B cell (primary cell): ENCODE results near the gene DNAH3. TPM values are rescaled to one million over a fixed set of nuclear protein-coding genes. Genes with fewer than 3 reads are reported as not detected.

Source experiments
- ATAC-seq: fragments of 200-7000 bp; cut with Tn5 transposase; one replicate; pipeline ENCODE4 v1.10.0; 2021; ENCODE audit warnings: low read depth, mild to moderate bottlenecking, moderate number of reproducible peaks, moderate library complexity
- CTCF ChIA-PET: fragments of 350-600 bp; sonication (Branson Sonifier 250); formaldehyde crosslinking; loops from one replicate; lab custom pipeline; 2021; ENCODE audit warnings: antibody characterized with exemption, inconsistent platforms; lab: Charles Lee
- POLR2A ChIA-PET: fragments of 350-600 bp; sonication (Branson Sonifier 250); formaldehyde crosslinking; loops from one replicate; lab custom pipeline; 2021; ENCODE audit warnings: antibody characterized with exemption; lab: Charles Lee
- DNase-seq: peaks from one replicate; pipeline ENCODE4 v3.0.0; 2013
- H2AFZ ChIP-seq: 2 replicates; pipeline ENCODE4 v1.6.1; 2012; ENCODE audit warnings: mild to moderate bottlenecking, low read depth, low read length; ENCODE audit not compliant: insufficient read depth, poor library complexity, severe bottlenecking
- H3K27ac ChIP-seq, 2 donors: 1 replicate in 1 of 2; 2 replicates in 1 of 2; pipeline ENCODE4 v1.5.1; 2012 to 2013; ENCODE audit warnings: low read length in 2 of 2, mild to moderate bottlenecking in 2 of 2, moderate library complexity in 1 of 2
- H3K27me3 ChIP-seq, 4 experiments: fragments of 200-600 bp in 1 of 4; sonication (generic) in 1 of 4; replicated peaks in 1 of 4; 1 replicate in 2 of 4; 2 replicates in 2 of 4; pipeline versions ENCODE4 v1.6.1 to v1.7.0; 2013 to 2016; ENCODE audit warnings: low read length in 3 of 4, mild to moderate bottlenecking in 2 of 4, mixed read lengths in 1 of 4, moderate library complexity in 1 of 4; ENCODE audit not compliant: insufficient read depth in 4 of 4, control insufficient read depth in 3 of 4; ENCODE audit errors: control extremely low read depth in 1 of 4
- H3K36me3 ChIP-seq, 2 experiments: replicated peaks in 1 of 2; 1 replicate in 1 of 2; 2 replicates in 1 of 2; pipeline versions ENCODE4 v1.6.1 to v1.7.1; 2013; ENCODE audit warnings: low read length in 1 of 2; ENCODE audit not compliant: insufficient read depth in 2 of 2, control insufficient read depth in 1 of 2; ENCODE audit errors: control extremely low read depth in 1 of 2, extremely low read depth in 1 of 2
- H3K4me1 ChIP-seq, 2 donors: fragments of 200-600 bp in 1 of 2; sonication (generic) in 1 of 2; 1 replicate in 1 of 2; 2 replicates in 1 of 2; pipeline versions ENCODE4 v1.5.1 to v1.6.1; 2013 to 2017; ENCODE audit warnings: low read length in 2 of 2; ENCODE audit not compliant: control insufficient read depth in 2 of 2, insufficient read depth in 2 of 2
- H3K4me2 ChIP-seq: replicated peaks from 2 replicates; pipeline ENCODE3; 2012; ENCODE audit warnings: mild to moderate bottlenecking, low read depth, low read length; ENCODE audit not compliant: poor library complexity, severe bottlenecking
- H3K4me3 ChIP-seq, 5 experiments: fragments of 200-600 bp in 1 of 5; sonication (generic) in 1 of 5; 1 replicate in 3 of 5; 2 replicates in 2 of 5; pipeline versions ENCODE4 v1.5.1 to v1.7.0; 2011 to 2016; ENCODE audit warnings: low read length in 4 of 5, mild to moderate bottlenecking in 4 of 5, low read depth in 2 of 5, control low read depth in 1 of 5, moderate library complexity in 1 of 5; ENCODE audit not compliant: insufficient read depth in 1 of 5; ENCODE audit errors: control extremely low read depth in 1 of 5, extremely low read depth in 1 of 5
- H3K79me2 ChIP-seq: fragments of 200-600 bp; sonication (generic); one replicate; pipeline ENCODE4 v1.6.0; 2016; ENCODE audit warnings: low read length; ENCODE audit not compliant: control insufficient read depth, insufficient read depth
- H3K9ac ChIP-seq: fragments of 200-600 bp; sonication (generic); 2 replicates; pipeline ENCODE4 v1.6.1; 2017; ENCODE audit warnings: mild to moderate bottlenecking, low read length, moderate library complexity
- H3K9me3 ChIP-seq, 3 donors: one replicate each; pipeline versions ENCODE4 v1.6.1 to v1.7.1; 2013; ENCODE audit warnings: low read length in 2 of 3; ENCODE audit not compliant: control insufficient read depth in 2 of 3, insufficient read depth in 1 of 3; ENCODE audit errors: control extremely low read depth in 1 of 3
- H4K20me1 ChIP-seq: 2 replicates; pipeline ENCODE4 v1.6.0; 2012; ENCODE audit warnings: mild to moderate bottlenecking, low read length; ENCODE audit not compliant: insufficient read depth, control insufficient read depth, poor library complexity, severe bottlenecking
- H3K27ac Mint-ChIP-seq: one replicate; pipeline ENCODE4 v1.8.0; 2021; ENCODE audit warnings: mixed read lengths
- H3K27me3 Mint-ChIP-seq: one replicate; pipeline ENCODE4 v1.8.0; 2021; ENCODE audit warnings: mixed read lengths
- H3K4me1 Mint-ChIP-seq: one replicate; pipeline ENCODE4 v1.8.0; 2021; ENCODE audit warnings: mixed read lengths
- H3K4me3 Mint-ChIP-seq: one replicate; pipeline ENCODE4 v1.8.0; 2021; ENCODE audit warnings: mixed read lengths
- H3K9me3 Mint-ChIP-seq: one replicate; pipeline ENCODE4 v1.8.0; 2022; ENCODE audit warnings: mixed read lengths; ENCODE audit not compliant: insufficient read depth
- EZH2 ChIP-seq: IDR thresholded peaks from 2 replicates; pipeline ENCODE4 v1.6.1; 2012; ENCODE audit warnings: borderline replicate concordance, low read depth, mild to moderate bottlenecking, moderate library complexity, low read length; ENCODE audit not compliant: insufficient read depth, poor library complexity, severe bottlenecking
- WGBS: methylation state at CpG from one replicate; pipeline ENCODE4 v1.1.5; 2013; ENCODE audit warnings: missing lambda C conversion rate; ENCODE audit not compliant: insufficient coverage; 5-methylcytosine and 5-hydroxymethylcytosine counted together
- intact Hi-C: fragments of 100-400 bp; cut with micrococcal nuclease; formaldehyde crosslinking; loops from one replicate; pipeline ENCODE4 v1.10.0; 2022
- polyA plus RNA-seq: library from polyadenylated mRNA; depleted of rRNA; stranded (reverse); fragments of >200 nt; gene quantifications from 2 replicates; pipeline ENCODE4 v1.2.3, GENCODE V29; 2012
- total RNA-seq, 2 donors: library from RNA; stranded (reverse); fragments of 120-200 nt in 1 of 2; gene quantifications; 1 replicate in 1 of 2; 2 replicates in 1 of 2; pipeline versions ENCODE4 v1.2.3 to v1.2.4, GENCODE V29; 2013 to 2022
- TF ChIP-seq, protein P1 (sequence below): fragments of 200-600 bp; IDR thresholded peaks from one replicate; pipeline ENCODE4 v1.8.0; 2022; ENCODE audit warnings: antibody characterized with exemption, mild to moderate bottlenecking

DNAH3 gene
- total and polyA plus RNA-seq, 2 donors (not counting 1 experiment from before 2014, with no cell fraction given), result not detected

DNA sequence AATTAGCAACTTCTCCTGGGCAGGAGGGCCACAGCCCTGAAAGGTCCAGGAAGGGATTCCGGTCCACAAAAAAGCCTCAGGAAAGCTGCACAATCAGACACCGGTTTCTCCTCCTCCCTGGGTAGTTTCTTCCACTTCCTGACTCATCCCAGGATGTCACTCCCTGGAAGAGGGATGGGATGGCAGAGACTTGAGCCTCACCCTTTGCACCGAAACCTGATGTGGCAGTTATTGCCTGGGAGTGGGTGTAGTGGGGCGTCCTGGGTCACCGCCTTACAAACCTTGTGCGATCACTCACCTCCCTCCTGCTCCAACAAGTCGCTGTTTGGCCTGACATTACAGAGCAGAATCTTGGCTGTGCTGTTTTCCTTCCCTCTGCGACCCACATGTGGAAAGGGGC lies 179.2 kb downstream of the DNAH3 start:
- Mint-ChIP-seq H3K9me3 (no peaks in the 10 kb centered on the region), H3K4me3 (no peak overlapping the region), H3K27me3 (peaks cover 17% of the 10 kb centered on the region), H3K4me1 (no peaks in the 10 kb centered on the region), H3K27ac (no peak overlapping the region)
- ATAC-seq (no peak), DNase-seq (no peak)
- Histone ChIP-seq H3K4me3 (no peak overlapping the region), H3K27ac (no peak overlapping the region), H3K4me1 (no peaks in the 10 kb centered on the region), H4K20me1 (no peaks in the 10 kb centered on the region), H3K36me3 (no peaks in the 10 kb centered on the region), H3K27me3 (no peaks in the 10 kb centered on the region), H3K4me2 (no peak overlapping the region), H2AFZ (no peak overlapping the region), H3K9ac (no peak overlapping the region), H3K9me3 (no peaks in the 10 kb centered on the region), H3K79me2 (no peaks in the 10 kb centered on the region)
- ChIA-PET POLR2A (no interaction called here), CTCF (no interaction called here)
- WGBS, result 80% methylated on average over 2 of the region's 8 CpGs
- intact Hi-C loops, result no loop called here
- no peak for TF ChIP-seq EZH2
- TF ChIP-seq, protein P1, sequence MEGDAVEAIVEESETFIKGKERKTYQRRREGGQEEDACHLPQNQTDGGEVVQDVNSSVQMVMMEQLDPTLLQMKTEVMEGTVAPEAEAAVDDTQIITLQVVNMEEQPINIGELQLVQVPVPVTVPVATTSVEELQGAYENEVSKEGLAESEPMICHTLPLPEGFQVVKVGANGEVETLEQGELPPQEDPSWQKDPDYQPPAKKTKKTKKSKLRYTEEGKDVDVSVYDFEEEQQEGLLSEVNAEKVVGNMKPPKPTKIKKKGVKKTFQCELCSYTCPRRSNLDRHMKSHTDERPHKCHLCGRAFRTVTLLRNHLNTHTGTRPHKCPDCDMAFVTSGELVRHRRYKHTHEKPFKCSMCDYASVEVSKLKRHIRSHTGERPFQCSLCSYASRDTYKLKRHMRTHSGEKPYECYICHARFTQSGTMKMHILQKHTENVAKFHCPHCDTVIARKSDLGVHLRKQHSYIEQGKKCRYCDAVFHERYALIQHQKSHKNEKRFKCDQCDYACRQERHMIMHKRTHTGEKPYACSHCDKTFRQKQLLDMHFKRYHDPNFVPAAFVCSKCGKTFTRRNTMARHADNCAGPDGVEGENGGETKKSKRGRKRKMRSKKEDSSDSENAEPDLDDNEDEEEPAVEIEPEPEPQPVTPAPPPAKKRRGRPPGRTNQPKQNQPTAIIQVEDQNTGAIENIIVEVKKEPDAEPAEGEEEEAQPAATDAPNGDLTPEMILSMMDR, result no peak

DNA sequence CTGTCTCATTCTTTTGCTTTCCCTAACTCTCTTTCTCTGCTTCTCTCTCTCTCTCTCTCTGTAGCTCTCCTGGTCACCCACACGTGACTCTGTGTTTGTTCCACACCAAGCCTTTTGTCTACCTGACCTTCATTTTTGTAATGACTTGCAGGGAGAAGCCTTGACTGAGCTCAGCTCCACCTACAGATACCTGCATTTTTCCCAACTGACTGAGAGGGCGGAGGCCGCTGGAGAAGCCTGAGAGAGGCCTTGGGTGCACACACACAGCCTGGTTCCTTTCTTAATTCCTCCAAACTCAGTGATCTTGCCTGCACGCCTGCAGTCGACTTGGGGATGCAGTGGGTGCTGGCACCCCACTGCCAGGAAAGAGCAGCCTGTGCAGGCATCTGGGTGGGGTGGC lies 181.3 kb downstream of the DNAH3 start:
- no peaks in the 10 kb centered on the region for H3K79me2 ChIP-seq
- H3K4me1 ChIP-seq, result no peaks in the 10 kb centered on the region
- H4K20me1 ChIP-seq, result no peaks in the 10 kb centered on the region
- no peak overlapping the region for H3K4me3 ChIP-seq
- H3K27me3 ChIP-seq, result no peaks in the 10 kb centered on the region
- no peak overlapping the region for H3K4me2 ChIP-seq
- Mint-ChIP-seq H3K9me3 (no peaks in the 10 kb centered on the region), H3K4me1 (no peaks in the 10 kb centered on the region), H3K4me3 (no peak overlapping the region), H3K27ac (no peak overlapping the region), H3K27me3 (peaks cover 10% of the 10 kb centered on the region)
- no peaks in the 10 kb centered on the region for H3K36me3 ChIP-seq
- no peak for ATAC-seq
- WGBS, result 89% methylated on average over 4 of the region's 5 CpGs
- intact Hi-C loops, result no loop called here
- ChIA-PET CTCF (no interaction called here), POLR2A (no interaction called here)
- no peak overlapping the region for H3K9ac ChIP-seq
- H3K27ac ChIP-seq, result no peak overlapping the region
- no peak overlapping the region for H2AFZ ChIP-seq
- DNase-seq, result no peak
- TF ChIP-seq EZH2, result no peak
- TF ChIP-seq, protein P1, result no peak
- H3K9me3 ChIP-seq, result no peaks in the 10 kb centered on the region
